GM21528 (cell line): ENCODE results near the gene TPX2.
A peak's percentile ranks its signal among the peaks of the same experiment; 100 is the strongest.
"Not testable (repeated sequence)": the region's sequence is repeated elsewhere in the genome, so short reads cannot be mapped to it uniquely, and the experiment has no call there.

ENCODE experiments used
- ATAC-seq: cut with Tn5 transposase; IDR thresholded peaks from one replicate; pipeline ENCODE4 v1.9.1; 2021; ENCODE audit warnings: mild to moderate bottlenecking, moderate library complexity; ENCODE audit not compliant: unreplicated experiment, low FRiP score

TPX2 gene

DNA sequence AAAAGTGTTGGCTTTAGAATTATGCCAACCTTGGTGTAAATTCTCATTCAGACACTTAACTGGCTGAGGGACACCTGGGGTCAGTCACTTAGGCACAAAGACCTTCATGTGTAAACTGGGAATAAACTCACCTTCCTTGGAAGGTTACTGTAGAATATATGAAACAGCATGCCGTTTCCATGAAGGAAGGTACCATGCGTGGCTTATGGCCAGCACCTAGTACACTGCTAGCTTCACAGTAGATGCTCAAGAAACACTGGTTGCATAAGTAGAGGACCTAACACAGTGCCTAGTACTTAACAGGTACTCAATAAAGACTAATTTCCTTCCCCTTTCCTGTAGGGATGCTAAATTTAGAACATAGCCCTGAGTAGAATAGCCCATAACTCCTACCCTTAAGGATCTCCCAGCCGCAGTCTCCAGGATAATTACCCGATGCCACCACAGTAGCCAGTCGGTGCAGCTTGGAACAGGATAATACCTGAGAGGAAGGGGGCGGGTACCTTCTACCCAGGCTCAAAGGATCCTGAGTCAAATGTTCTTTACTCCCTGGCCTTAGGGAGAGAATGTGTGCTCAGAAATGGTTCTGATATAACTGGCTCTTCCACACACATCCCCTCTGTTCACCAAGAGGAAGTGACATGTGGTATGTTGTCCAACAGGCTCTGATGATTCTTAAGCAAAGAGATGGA is 20.0 kb upstream of the TPX2 start:
- no peak for ATAC-seq

DNA sequence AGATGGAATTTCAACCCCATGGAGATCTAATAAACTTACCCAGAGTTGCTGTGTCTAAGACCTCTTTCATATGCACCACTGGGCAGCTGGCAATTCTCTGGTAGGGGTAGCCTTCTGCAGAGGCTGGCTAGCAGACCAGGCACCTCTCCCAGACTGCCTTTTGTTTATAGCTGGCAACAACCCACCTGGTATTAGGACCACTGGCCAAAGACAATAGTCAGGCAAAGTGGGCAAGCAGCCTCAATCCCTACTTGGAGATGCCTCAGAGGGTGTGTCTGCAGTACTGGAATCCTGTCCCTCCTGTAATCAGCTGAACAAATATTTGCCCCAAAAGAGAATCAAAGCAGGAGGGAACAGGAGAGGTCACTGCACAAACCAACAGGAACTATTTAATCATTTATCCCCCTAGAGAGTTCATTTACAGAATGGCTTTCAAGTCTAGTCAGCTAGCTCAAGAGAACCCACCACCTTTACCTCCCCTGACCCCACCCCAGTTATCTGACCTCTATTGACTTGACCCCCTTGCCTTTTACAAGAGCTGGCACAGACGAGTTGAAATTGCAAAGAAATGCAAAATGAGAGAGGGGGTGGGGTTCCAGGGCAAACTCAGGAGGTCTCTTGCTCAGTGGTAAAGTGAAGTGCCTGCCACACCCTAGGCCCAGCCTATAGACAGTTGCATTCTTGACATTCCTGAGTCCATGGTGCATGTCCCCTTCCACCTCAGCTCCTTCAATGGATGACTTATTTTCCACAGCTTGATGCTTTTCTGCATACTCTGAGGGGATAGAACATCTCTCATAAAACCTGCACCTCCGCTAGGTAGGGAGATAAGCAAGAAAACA is 19.2 kb upstream of the TPX2 start:
- ATAC-seq: no peak

DNA sequence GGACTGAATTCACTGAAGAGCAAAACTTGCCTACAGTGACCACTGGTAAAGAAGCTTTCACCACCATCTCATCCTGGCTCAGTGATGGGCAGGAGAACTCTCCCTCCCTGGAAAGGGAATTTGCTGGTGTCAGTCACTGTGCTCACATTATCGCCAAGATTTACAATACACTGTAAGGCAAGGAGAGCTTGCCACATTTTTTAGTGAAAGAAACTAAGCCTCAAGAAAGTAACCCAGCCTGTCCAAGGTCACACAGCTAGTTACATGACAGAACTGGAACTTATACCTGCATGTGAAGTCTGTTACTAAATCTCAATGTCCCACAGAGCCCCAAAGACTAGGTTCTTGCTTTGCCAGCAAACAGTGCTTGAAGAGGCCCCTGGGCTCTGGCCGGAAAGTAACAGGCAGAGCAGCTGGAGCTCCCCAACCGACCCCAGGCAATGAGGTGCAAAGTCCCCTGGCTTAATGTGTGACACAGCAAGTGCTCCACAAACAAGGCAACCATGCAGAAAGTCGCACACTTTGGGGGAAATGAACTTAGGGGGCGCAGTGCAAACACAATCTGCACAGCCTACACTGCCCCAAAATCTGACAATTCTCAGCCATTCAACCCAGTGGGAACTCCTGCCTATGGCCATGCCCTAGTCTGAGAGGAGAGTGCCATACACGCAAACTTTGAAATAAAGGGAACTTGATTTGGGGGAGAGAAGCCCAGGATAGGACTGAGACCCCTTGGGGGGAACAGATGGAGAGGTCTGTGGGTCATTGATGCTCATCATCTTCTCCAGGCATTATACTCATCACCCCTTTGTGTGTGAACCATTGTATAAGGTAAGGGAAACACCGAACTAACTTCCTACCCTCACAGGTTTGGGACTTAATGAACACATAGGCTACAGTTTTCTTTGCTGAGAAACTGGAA is 18.3 kb upstream of the TPX2 start:
- no peak for ATAC-seq

- ATAC-seq: no peak
Observed at GRCh38 chr20:31721408-31722256, 17.5 kb upstream of the TPX2 start.

DNA sequence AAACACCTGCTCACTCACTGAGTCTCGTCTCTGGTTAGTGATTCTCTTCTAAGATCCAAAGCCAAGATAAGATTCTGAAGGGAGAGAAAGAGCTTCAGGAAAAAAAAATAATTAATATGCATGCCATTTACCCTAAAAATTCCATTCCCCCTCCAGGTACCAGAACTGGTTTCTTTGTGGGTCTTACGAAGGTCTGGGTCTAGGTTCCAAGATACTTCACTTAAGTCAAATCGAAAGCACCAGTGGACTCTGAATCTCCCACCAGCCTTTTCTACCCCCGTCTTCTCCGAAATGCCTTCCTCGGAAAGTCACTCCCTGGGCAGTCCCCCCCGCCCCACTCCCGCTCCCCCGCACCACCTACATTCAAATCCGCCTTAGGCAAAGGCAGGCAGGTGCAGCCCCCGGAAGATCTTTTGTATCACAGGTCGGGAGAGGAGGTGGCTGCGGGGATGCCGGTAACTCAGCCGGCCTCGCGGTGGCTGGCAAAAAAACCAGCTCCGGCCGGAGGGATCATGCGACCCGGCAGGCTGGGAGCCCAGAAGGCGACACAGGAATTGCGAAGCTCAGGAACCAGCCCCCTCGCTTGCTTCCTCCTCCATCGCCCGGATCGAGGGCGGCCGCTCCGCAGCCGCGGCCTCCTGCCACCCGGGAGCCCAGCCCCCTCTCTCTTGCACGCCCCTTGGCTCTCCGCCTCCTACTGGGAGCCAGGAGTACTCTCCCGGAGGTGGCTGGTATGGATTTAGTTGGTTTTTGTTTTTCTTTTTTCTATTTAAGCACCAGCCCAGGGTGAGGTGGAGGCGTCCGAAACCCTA is 16.6 kb upstream of the TPX2 start, which contains the start of gene BCL2L1:
Gene BCL2L1 (minus strand): TSS at position 612 of the 812 bp plus-strand sequence. CDS start 650 bp downstream, outside the sequence.
- no peak for ATAC-seq

- ATAC-seq: no peak
Observed at GRCh38 chr20:31723069-31723318, 16.1 kb upstream of the TPX2 start.

DNA sequence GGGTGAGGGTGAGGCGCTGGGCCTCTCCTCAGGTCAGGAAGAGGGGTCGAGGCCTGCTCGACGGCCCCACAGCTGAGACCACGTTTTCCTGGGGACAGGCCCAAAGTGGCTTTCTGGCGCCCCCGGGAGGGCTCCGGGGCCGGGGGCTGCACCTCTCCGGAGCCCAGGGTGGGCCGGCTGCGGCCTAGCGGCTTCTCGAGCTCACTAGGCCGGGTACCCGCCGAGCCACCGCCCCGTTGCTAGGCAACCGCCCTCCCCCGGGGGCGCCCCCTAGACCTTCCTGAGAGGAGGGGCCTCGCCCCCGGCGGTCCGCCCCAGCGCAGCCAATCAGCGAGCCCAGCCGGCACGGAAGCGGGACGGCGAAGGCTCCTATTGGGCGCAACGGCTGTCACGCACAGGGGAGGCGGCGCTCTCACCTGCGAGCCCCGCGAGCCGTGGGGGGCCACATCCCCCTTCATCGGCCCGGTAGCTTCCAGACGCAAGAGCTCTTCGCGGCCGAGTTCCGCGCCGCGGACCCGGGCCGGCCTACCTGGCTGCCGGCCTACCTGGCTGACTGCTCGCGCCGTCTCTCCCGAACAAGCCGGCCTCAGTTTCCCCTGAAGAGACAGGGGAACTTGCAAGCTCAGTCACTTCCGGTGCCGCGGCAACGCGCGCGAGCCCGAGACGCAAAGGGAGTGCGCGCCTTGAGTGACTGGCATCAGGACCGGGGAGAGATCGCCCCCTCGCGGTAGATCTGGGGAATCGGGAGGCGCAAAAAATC is 15.6 kb upstream of the TPX2 start:
- peak; percentile 82 for ATAC-seq

DNA sequence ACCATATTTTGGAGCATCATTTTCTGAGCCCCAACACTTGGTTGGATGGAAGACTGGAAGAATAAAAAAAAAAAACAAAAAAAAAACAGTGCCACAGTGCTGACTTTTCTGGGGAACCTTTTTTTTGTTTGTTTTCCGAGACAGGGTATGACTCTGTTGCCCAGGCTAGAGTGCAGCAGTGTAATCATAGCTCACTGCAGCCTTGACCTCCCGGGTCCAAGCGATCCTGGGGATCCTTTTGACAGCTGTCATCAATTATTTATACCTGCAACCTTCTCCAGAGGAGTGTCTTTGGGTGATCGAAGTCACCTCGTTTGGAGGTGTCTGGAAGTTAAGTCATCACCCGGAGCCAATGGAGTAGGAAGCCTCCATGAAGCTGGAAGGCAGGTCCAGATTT is 7.8 kb upstream of the TPX2 start:
- ATAC-seq: no peak

- peak; percentile 18 for ATAC-seq
Observed at GRCh38 chr20:31739550-31739977, 474 bp downstream of the TPX2 start.

DNA sequence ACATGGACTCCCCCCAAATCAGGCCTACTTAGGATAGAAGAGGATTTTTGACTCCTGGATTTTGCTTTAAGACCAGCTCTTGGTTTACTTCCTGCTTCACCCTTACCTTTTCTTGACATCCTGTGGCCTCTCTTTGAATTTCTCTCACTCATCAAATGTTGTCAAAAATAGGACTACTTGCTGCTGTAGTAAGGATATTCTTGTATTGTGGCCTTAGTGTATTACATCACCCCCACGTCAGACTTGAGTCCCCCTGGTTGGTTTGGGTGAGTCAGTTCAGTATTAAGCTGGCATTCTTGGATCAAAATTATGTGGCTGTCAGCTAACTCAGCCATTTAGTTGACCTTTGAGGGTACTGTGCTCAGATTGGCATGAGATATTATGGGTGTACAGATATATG is 1.1 kb downstream of the TPX2 start:
- no peak for ATAC-seq

DNA sequence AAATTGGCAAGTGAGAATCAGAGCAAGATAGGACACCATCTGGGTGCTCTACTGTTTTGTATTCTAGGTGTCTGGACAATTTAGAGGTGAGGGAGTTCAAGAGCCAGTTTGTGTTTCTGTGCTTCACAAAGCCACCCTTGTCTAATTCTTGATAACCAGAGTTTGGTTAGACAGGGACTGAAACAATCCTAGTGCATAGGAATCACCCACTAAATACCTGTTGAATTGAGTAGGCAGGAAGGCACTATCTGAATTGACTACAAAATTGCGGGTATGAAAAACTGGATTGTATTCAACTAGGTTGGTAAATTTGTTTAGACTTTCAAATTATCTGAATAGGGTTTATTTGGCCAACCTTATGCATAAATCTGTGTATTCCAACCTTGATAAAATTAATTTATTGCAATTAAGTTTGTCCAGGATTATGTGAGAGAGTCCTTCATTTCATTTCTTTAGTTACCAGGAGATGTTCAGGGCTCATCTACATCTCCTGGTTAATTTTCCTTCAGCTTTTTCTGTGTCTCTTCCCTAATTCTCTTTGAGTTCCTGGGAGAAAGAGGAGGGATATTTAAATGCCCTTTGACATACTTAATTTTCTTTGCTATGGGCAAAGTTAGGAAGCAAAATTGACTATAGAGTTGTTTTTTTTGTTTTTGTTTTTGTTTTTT is 1.7 kb downstream of the TPX2 start:
- no peak for ATAC-seq

DNA sequence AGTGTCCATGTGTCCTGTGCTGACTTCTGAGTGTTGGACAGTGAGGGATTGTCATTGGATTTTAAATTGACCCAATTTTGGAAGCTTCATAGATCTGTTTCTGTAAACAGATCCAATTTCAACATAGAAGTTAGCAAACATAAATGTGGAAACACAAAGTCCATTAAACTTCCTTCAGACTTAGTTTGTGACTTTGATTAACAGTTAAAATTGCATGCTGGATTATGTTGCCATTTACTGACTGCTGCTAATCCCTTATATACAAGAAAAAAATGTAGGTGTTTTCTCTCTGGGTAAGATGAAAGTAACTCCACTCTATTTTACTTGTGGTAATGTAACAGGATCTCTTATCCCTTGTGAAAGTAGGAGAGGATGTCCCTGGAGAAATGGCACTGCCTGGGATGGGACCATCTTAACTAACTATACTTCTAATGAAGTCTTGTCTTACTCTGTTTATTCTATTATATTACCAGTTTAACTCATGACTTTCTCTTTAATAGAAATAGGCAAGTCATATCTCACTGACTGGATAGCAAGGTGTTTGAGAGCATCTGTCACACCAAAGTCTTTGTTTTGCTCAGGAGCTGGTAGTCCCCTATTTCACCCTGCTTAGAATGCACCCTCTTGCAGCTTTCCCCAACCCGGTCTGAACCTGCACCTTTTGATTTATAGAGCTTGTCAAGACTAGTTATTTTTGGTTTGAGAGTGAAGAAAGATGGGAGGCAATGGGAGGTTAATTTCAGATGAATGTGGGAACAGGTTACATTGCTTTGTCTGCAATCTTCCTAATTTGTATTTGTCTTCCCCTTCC is 7.2 kb downstream of the TPX2 start:
- ATAC-seq: no peak

DNA sequence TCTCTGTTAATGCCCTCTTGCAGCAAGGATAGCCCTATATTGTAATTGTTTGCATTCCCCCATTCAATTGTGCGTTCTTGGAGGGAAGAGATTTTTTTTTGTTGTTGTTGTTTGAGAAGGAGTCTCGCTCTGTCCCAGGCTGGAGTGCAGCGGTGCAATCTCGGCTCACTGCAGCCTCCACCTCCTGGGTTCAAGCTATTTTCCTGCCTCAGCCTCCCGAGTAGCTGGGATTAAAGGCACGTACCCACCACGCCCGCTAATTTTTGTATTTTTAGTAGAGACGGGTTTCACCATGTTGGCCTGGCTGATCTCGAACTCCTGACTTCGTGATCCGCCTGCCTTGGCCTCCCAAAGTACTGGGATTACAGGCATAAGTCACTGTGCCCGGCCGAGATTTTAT is 7.9 kb downstream of the TPX2 start:
- not testable (repeated sequence) for ATAC-seq

- ATAC-seq: no peak
Observed at GRCh38 chr20:31747640-31748039, 8.6 kb downstream of the TPX2 start.

GRCh38 chr20:31749223-31749622 is 10.1 kb downstream of the TPX2 start:
- ATAC-seq: no peak

DNA sequence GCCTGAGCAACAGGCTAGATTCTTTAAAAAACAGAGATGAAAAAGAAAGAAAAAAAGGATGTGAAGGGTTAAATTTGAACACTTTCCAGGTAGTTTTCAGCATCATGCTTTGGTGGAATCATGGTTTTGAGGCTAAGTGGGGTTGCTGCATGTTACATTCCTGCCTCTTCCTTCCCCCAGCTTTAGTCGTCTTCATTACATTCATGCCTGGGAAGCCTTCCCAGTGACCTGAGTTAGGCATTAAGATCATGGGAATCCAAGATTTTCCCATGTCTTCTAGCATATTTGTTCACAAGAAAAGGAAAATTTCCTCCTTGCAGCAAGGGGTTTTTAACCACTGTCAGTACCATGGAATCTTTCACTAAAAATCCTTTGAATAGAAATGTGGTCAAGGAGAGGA is 12.0 kb downstream of the TPX2 start:
- no peak for ATAC-seq

GRCh38 chr20:31757254-31757653 is 18.2 kb downstream of the TPX2 start:
- no peak for ATAC-seq
